H1 (cell line): Measurements from ENCODE around the gene SCO2.
A peak's percentile ranks its signal among the peaks of the same experiment; 100 is the strongest.

Source experiments
- ASH2L ChIP-seq: fragments of 200-600, 300-600 bp; sonication (generic); IDR thresholded peaks from one replicate; pipeline ENCODE4 v1.7.1; 2017; ENCODE audit warnings: low read length
- ATF2 ChIP-seq: IDR thresholded peaks from 2 replicates; pipeline ENCODE4 v1.6.1; 2012; ENCODE audit warnings: low read length, inconsistent platforms
- CHD7 ChIP-seq: fragments of 300-600 bp; sonication (generic); IDR thresholded peaks from 2 replicates; pipeline ENCODE4 v1.7.1; 2012; ENCODE audit warnings: low read length, moderate library complexity, mild to moderate bottlenecking, inconsistent platforms; ENCODE audit not compliant: insufficient replicate concordance
- CTCF ChIP-seq, 3 experiments: IDR thresholded peaks; 1 replicate in 2 of 3; 2 replicates in 1 of 3; pipeline versions ENCODE4 v1.5.1 to v1.6.1; 2011; ENCODE audit warnings: low read length in 3 of 3, mild to moderate bottlenecking in 3 of 3, inconsistent platforms in 2 of 3, low read depth in 1 of 3, moderate library complexity in 1 of 3; ENCODE audit not compliant: insufficient read depth in 1 of 3; ENCODE audit errors: control extremely low read depth in 1 of 3
- POLR2AphosphoS5 ChIP-seq: IDR thresholded peaks from 2 replicates; pipeline ENCODE4 v1.6.1; 2011; ENCODE audit warnings: low read depth, low read length
- RNF2 ChIP-seq: fragments of 200-900, 300-1000 bp; sonication (generic); IDR thresholded peaks from 2 replicates; pipeline ENCODE4 v1.7.1; 2016; ENCODE audit warnings: borderline replicate concordance, low read depth, mild to moderate bottlenecking, antibody characterized with exemption, low read length; ENCODE audit not compliant: poor library complexity, severe bottlenecking; ENCODE audit errors: missing control alignments
- TAF7 ChIP-seq: optimal IDR thresholded peaks from 2 replicates; pipeline ENCODE3; 2011; ENCODE audit warnings: low read depth, mild to moderate bottlenecking, inconsistent platforms, low read length, moderate library complexity, borderline replicate concordance
- USF2 ChIP-seq: IDR thresholded peaks from 2 replicates; pipeline ENCODE4 v1.6.1; 2011; ENCODE audit warnings: low read length, improper control_type of control experiment
- YY1 ChIP-seq: IDR thresholded peaks from 2 replicates; pipeline ENCODE4 v1.6.1; 2011; ENCODE audit warnings: low read depth, mild to moderate bottlenecking, low read length

DNA sequence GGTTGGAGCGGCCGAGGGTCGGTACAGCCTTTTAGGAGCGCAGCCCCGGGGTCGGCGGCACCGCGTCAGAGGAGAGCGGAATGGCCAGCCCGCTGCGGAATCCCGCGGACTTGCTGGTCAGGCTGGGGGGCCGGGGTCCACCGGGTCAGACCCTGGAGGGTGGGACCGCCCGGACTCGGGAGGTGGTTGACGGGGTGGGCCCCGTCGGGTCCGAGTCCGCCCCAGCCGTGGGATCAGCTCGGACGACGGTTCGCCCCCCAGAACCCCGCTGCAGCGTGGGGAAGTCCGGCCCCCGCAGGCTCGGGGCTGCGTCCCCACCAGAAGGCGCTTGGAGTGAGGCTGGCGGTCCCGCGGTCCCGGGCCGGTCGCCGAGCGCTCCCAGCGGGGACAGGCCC is 44.4 kb downstream of the SCO2 start:
- no peak for TF ChIP-seq ATF2
- no peak for TF ChIP-seq CTCF (IDR thresholded peaks at IDR 0.05; ENCODE audit: control extremely low read depth in 1 of 3, insufficient read depth in 1 of 3, low read depth in 1 of 3, low read length in 3 of 3)
- TF ChIP-seq RNF2: no peak
- TF ChIP-seq CHD7: no peak
- TF ChIP-seq YY1: no peak
- TF ChIP-seq POLR2AphosphoS5: no peak
- no peak for TF ChIP-seq USF2
- no peak for TF ChIP-seq TAF7
- TF ChIP-seq ASH2L: peak; percentile 25
